HG03571 (cell line): ENCODE results near the gene CIBAR2.

Experiments used
- ATAC-seq: cut with Tn5 transposase; IDR thresholded peaks from one replicate; pipeline ENCODE4 v1.9.1; 2021; ENCODE audit not compliant: unreplicated experiment

Gene CIBAR2

DNA sequence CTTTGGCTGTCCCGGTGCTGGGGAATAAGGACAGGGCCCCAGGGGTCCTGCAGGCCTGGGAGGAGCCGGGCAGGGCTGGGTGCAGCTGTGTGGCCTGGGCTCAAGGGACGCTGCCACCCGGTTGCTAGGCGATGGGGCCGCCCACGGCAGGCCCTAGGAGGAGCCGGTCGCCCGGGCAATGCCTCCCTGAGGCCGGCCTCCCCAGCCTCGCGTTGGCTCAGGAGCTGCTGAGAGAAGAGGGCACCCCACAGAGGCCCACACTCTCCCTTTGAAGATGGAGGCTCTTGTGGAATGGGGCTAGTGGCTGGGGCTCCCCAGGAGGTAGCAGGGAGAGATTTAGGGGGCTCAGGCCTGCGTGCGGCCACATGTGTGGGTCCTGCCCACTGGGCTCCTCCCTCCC is at the start of gene CIBAR2:
Gene CIBAR2 (minus strand): TSS at position 109 of the 400 bp plus-strand sequence. CDS start 120 bp downstream, outside the sequence.
- no peak for ATAC-seq

DNA sequence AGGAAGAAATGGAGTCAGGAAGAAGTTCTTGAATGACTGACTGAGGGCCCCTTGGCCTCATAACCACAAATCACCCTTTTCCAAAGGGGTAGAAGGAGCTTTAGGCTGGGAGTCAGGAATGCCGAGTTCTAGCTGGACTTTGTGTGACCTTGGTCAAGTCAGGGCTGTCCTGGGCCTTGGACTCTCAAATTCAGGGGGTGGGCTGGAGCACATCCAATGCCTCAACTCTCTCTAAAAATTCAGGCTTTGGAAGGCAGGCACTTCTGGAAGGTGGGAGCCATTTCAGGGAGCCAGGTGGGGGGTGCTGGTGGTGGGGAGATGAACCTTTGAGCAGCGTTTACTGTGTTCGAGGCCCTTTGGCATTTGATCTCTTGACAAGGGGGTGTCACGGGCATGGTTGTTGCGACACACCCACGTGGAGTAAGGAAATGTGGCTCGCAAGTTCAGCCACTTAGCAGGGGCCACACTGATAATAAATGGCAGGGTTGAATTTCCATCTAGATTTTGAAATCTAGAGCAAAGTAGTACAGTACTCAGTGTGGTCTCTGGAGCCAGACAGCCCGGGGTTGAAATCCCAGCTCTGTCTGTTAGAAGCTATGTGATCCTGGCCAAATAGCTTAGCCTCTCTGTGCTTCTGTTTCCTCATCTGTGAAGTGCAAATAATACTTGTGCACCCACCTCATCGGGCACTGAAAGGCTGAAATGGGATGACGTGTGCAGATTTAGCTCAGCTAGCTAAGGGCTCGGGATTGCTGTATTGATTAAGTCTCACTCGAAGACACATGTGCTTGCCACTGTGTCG is 47.1 kb upstream of the CIBAR2 start:
- no peak for ATAC-seq

DNA sequence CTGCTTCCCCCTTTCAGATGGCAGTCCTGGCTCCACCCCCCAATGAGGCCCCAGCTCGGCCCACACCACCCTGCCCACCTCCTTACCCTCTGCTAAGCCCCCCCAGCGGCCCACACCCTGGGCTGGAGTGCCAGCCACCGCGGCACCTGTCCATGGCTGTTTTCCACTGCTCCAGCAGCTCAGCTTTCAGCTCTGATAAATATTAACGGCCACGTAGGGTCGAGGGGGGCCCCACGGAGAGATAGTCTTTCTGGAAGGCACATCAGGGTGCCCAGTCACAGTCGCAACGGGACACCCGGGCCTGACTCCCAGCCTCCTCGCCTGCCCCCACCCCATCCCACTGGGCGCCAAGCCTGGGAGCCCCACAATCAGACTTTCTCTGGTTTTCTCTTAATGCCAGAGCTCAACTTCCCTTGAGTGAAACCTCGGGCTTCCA is 46.5 kb upstream of the CIBAR2 start:
- no peak for ATAC-seq

DNA sequence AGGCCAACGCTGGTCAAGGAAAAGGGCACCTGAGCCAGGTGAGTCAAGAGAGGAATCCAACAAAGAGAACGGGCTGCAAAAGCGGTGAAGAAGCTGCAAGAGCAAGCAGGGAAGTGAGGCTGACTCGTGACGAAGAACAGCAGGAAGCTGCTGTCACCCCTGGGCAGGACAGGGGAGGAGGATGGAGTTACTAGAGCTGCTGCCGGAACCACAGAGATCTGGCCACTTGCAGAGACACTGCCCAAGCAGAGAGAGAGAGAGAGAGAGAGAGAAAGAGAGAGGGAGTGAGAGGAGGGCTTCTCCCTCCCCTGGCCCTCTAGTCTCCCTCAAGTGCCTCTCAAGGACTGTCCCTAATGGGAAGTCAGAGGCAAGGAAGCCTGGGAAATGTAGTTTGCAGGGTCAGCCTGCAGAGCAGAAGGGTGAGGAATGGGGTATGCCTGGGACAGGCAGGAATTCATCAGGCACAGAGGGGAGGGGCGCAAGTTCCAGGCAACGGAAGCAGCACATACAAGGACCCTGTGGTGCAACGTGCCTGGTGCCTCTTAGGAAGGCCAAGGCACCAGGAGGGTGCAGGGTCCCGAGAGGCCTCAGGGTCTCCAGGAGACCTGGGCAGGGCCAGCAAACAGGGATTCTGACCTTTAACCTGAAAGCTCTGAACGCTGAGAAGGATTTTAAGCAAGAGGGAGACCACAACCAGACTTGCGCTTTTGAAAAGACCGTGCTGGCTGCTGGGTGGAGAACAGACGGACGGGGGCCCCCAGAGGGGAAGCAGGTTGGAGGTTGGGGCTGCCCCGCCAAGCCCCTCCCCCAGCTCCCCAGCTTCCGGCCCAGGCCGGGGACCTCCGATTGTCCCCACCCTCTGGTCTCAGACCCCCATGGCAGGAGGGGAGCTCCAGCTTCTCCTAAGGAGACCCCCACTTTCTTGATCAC is 45.8 kb upstream of the CIBAR2 start:
- ATAC-seq, result no peak

- no peak for ATAC-seq
These were observed 45.1 kb upstream of the CIBAR2 start for GRCh38 chr16:85157372-85157771.

DNA sequence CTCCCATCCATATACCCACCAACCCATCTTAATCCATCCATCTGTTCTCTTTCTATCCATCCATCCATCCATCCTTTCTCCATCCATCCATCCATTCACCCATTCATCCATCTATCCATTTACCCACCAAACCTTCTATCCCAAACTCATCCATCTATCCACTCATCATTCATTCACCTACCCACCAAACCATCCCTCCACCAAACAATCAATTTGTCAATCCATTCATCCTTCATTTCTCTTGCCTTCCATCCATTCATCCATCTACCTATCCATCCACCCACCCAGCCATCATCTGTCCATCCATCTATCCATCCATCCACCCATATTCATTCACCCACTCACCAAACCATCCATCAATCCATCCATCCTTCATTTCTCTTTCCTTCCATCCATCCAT is 44.6 kb upstream of the CIBAR2 start:
- no peak for ATAC-seq

GRCh38 chr16:85156440-85156839 is 44.2 kb upstream of the CIBAR2 start:
- no peak for ATAC-seq

DNA sequence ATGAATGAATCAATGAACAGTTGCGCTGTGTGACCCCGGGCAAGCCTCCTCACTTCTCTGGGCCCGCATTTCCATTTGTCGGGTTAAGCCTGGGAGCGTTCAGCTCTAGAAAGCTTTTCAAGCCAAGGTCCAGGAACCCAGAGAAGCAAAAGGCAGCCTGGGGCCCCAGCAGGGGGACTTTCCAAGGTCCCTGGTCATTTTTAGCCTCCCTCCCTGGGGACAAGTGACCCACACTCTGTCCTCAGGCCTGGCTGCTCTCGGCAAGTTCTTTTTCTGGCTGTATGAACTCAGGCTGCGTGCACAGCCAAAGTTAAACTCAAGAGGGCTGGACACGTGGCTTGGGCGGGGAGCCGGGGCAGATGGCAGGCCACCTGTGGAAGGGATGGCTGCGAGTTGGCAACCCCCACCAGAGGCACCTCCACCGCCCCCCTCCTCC is 41.4 kb upstream of the CIBAR2 start:
- ATAC-seq, result no peak

DNA sequence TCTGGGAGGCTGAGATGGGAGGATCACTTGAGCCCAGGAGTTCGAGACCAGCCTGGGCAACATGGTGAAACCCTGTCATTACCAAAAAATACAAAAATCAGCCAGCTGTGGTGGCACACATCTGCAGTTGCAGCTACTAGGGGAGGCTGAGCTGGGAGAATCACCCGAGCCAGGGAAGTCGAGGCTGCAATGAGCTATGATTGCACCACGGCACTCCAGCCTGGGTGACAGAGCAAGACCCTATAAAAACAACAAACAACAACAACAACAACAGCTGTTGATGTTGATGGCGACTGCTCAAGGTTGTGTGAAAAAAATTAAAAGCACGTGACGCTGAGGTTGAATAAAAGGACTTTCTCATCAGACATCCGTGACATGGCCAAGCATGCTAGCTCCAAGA is 40.8 kb upstream of the CIBAR2 start:
- ATAC-seq, result no peak

- ATAC-seq, result no peak
These were observed 40.2 kb upstream of the CIBAR2 start for GRCh38 chr16:85152414-85153030.

DNA sequence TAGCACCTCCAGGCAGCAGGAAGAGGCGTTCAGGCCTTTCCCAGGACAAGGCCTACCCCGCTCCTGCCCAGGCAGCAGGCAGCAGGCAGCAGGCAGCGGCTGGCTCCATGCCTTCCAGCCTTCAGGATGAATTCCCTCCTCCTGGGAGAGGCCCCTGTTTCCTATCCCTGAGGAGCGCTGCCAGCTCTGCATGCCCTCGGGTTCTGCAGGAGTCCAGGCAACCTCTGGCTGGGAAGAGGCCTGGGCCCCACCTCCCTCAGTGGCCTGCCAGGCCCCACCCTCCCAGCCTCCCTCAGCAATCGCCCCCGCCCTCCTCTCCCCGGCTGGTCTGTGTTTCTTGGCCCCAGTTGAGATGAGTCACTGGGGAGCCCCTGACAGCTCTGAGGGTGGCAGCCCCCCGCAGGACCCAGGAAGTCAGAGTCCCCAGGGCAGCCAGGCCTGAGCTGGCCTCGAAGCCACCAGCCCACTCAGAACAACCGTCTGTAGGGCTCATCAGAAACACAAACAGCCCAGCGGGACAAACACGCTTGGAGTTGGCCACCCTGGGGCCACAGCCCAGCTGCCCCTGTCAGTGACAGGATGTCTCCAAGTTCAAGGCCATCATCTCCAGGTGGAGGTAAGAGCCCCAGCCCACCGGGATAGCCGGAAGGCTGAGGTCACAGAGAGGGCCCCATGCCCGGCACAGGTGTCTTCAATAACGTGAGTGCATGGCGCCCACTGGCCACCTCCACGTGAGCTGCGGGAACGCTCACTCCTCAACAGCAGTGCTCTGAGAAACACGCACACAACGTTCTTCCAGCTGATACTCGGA is 39.5 kb upstream of the CIBAR2 start:
- no peak for ATAC-seq

GRCh38 chr16:85151079-85151602 is 38.9 kb upstream of the CIBAR2 start:
- ATAC-seq, result no peak

GRCh38 chr16:85150331-85150940 is 38.2 kb upstream of the CIBAR2 start:
- ATAC-seq, result no peak

- ATAC-seq, result no peak
These were observed 37.5 kb upstream of the CIBAR2 start for GRCh38 chr16:85149776-85150175.

DNA sequence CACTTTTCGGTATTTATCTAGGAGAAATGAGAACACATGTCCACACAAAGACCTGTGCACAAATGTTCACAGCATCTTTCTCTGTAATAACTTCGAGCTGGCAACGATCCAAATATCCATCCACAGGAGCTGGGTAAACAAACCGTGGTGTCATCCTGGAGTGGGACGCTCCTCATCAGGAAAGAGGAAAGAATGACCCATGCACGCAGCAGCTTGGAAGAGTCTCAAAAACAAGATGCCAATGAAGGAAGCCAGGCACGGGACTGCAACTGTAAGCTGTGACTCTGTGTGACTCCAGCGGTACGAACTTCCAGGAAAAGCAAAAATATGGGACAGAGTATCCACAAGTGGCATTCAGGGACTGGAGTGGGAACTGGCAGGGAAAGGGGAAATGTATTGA is 36.7 kb upstream of the CIBAR2 start:
- ATAC-seq, result no peak

- no peak for ATAC-seq
These were observed 34.8 kb upstream of the CIBAR2 start for GRCh38 chr16:85146922-85147651.

DNA sequence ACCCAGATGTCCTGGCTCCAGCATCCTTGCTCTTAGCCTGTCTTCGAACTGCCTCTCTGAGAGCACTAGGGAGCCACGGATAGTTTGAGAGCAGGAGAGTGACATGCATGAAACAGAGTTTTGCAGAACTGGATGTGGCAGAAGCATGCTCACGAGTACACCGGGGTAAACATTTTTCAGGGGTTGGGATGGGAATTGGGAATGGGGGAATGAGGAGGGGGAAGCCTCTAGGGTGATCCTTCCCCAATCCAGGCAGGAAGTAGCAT is 34.2 kb upstream of the CIBAR2 start:
- ATAC-seq, result no peak

DNA sequence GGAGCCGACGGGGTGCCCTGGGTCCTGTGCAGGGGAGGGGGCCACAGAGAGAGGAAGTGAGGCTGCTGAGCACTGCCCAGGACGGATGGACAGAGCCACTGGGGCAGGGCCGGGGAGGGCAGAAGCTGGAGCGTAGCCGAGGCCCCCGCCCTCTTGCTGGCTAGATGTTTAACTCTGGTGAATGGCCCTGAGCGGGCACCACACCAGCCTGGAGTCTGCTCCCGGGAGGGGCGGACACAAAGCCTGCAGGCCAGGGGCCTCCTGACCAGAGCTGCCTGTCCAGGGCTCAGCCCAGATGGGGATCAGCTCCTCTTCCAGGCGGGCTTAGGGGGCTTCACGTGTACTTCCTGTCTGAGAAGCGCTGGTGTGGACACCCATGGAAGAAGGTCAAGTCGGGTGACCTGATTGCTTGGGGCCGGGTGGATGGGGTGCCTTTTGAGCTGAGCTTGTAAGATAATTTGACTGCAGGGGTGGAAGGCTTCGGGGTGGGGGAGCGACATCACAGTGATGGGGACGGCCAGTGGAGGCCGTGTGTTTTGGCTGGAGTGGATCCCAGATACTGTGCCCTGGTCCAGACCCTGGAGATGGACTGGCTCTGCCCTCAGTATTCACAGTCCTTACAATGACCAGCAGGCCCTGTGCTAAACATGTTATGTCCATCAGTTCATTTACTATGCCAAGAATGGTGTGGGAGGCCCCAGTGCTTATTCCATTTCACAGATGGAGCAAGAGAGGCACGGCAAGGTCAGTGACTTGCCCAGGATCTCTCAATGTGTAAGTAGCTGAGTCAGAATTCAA is 33.7 kb upstream of the CIBAR2 start:
- ATAC-seq, result no peak

DNA sequence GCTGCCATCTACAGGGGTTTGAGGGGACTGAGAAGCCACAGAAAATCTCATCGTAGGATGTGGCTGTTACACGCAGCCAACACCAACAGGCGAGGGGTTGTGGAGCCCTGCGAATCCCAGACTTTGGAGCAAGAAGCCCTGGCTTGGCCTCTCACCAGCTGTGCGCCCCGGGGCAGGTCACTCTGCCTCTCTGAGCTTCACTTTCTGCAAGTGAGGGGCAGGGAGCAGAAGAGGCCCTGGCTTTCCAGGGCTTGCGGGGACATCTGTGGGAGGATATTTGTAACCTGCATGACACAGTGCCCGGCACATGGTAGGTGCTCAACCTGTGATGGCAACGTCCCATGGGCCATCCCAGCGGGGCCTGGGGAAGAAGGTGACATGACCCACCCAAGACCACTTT is 32.9 kb upstream of the CIBAR2 start:
- ATAC-seq, result no peak
